ENCODE results near the gene CSTF3. TPM values are rescaled to one million over a fixed set of nuclear protein-coding genes. Genes with fewer than 3 reads are reported as not detected.

Gene CSTF3
- polyA plus RNA-seq, 6 donors from 2014 or later: 13.1 to 20.8 (median 15.4) TPM

- H3K4me1 Mint-ChIP-seq: no peaks in the 10 kb centered on the region
- no peaks in the 10 kb centered on the region for H3K27me3 Mint-ChIP-seq
- H3K36me3 Mint-ChIP-seq: peaks cover 7 to 15% of the 10 kb centered on the region in 2 donors
- no peak for DNase-seq
- no peak for ATAC-seq (ENCODE audit: low read depth in 2 of 2)
- no peak overlapping the region for H3K4me3 Mint-ChIP-seq
- H3K9me3 Mint-ChIP-seq: no peaks in the 10 kb centered on the region
- no peak overlapping the region for H3K27ac Mint-ChIP-seq
Observed at GRCh38 chr11:33109294-33109895, 51.9 kb downstream of the CSTF3 start.

GRCh38 chr11:33103836-33104235 is 57.4 kb downstream of the CSTF3 start:
- H3K36me3 Mint-ChIP-seq: peaks cover 21 to 40% of the 10 kb centered on the region in 2 donors
- H3K27ac Mint-ChIP-seq: no peak overlapping the region
- no peaks in the 10 kb centered on the region for H3K9me3 Mint-ChIP-seq
- H3K4me3 Mint-ChIP-seq: no peak overlapping the region
- ATAC-seq (ENCODE audit: low read depth in 2 of 2): no peak
- H3K27me3 Mint-ChIP-seq: no peaks in the 10 kb centered on the region
- no peak for DNase-seq
- H3K4me1 Mint-ChIP-seq: no peaks in the 10 kb centered on the region

DNA sequence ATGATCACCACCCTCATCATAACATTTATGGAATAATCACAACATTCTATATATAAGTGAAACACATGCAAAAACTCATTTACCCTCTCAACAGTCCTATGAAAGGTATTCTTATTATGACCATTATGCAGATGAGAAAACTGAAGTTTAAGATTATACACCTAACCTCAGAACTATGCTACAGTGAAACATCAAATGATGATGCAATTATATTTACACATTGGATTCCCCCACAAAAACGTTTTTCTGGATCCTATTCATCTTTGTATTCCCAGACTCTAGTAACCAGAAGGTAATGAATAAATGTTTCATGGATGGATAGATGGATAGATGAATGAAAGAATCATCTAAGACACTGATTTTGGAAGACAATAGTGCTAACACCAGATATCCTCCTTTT is 67.1 kb downstream of the CSTF3 start:
- H3K27ac Mint-ChIP-seq: no peak overlapping the region
- no peaks in the 10 kb centered on the region for H3K27me3 Mint-ChIP-seq
- no peak overlapping the region for H3K4me3 Mint-ChIP-seq
- no peaks in the 10 kb centered on the region for H3K4me1 Mint-ChIP-seq
- no peak for DNase-seq
- H3K9me3 Mint-ChIP-seq: no peaks in the 10 kb centered on the region
- H3K36me3 Mint-ChIP-seq: peaks cover 19 to 30% of the 10 kb centered on the region in 2 donors
- ATAC-seq (ENCODE audit: low read depth in 2 of 2): no peak

DNA sequence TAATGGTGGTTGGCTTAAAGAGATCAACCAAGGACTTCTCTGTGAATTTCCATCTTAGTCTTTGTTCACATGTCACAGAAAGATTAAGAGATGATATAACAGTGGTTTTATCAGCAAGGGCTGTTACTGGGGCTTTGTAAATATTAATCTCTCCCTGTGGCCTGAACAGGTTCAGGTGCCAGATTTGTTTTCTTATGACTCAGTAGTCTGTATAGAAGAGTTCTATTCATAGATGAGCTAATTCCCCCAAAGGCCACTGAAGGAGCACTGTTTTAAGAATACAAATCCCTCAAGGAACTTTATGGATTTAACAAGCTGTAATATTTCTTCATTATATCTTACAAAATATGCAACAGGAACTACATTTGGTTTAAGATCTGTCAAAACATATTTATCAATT is 71.5 kb downstream of the CSTF3 start:
- no peak for DNase-seq
- no peak for ATAC-seq (ENCODE audit: low read depth in 2 of 2)
- H3K4me1 Mint-ChIP-seq: no peaks in the 10 kb centered on the region
- peaks cover 15 to 22% of the 10 kb centered on the region in 2 donors for H3K36me3 Mint-ChIP-seq
- H3K27me3 Mint-ChIP-seq: no peaks in the 10 kb centered on the region
- H3K4me3 Mint-ChIP-seq: no peak overlapping the region
- no peak overlapping the region for H3K27ac Mint-ChIP-seq
- H3K9me3 Mint-ChIP-seq: no peaks in the 10 kb centered on the region

GRCh38 chr11:33086017-33086416 is 75.3 kb downstream of the CSTF3 start:
- Mint-ChIP-seq H3K4me1 (no peaks in the 10 kb centered on the region), H3K9me3 (no peaks in the 10 kb centered on the region), H3K36me3 (peaks cover 8 to 13% of the 10 kb centered on the region in 2 donors), H3K4me3 (peak overlapping the region in 1 of 8 donors; percentile 48), H3K27ac (peak overlapping the region in 1 of 6 donors; percentile 71), H3K27me3 (no peaks in the 10 kb centered on the region)
- ATAC-seq (ENCODE audit: low read depth in 2 of 2) (no peak), DNase-seq (no peak)

- no peak for ATAC-seq (ENCODE audit: low read depth in 2 of 2)
- H3K36me3 Mint-ChIP-seq: peaks cover 4 to 11% of the 10 kb centered on the region in 2 donors
- no peaks in the 10 kb centered on the region for H3K27me3 Mint-ChIP-seq
- H3K4me3 Mint-ChIP-seq: no peak overlapping the region
- peak overlapping the region in 3 of 6 donors; percentile 7 to 72 (median 52) for H3K27ac Mint-ChIP-seq
- no peaks in the 10 kb centered on the region for H3K4me1 Mint-ChIP-seq
- H3K9me3 Mint-ChIP-seq: no peaks in the 10 kb centered on the region
- no peak for DNase-seq
Observed at GRCh38 chr11:33083918-33084317, 77.4 kb downstream of the CSTF3 start.

GRCh38 chr11:33072465-33072864 is 88.8 kb downstream of the CSTF3 start:
- H3K9me3 Mint-ChIP-seq: peaks cover 0 to 4% (median 0%) of the 10 kb centered on the region in 7 donors
- no peak overlapping the region for H3K27ac Mint-ChIP-seq
- no peak overlapping the region for H3K4me3 Mint-ChIP-seq
- H3K36me3 Mint-ChIP-seq: peaks cover 37 to 39% of the 10 kb centered on the region in 2 donors
- no peaks in the 10 kb centered on the region for H3K27me3 Mint-ChIP-seq
- ATAC-seq (ENCODE audit: low read depth in 2 of 2): no peak
- H3K4me1 Mint-ChIP-seq: no peaks in the 10 kb centered on the region
- DNase-seq: no peak

DNA sequence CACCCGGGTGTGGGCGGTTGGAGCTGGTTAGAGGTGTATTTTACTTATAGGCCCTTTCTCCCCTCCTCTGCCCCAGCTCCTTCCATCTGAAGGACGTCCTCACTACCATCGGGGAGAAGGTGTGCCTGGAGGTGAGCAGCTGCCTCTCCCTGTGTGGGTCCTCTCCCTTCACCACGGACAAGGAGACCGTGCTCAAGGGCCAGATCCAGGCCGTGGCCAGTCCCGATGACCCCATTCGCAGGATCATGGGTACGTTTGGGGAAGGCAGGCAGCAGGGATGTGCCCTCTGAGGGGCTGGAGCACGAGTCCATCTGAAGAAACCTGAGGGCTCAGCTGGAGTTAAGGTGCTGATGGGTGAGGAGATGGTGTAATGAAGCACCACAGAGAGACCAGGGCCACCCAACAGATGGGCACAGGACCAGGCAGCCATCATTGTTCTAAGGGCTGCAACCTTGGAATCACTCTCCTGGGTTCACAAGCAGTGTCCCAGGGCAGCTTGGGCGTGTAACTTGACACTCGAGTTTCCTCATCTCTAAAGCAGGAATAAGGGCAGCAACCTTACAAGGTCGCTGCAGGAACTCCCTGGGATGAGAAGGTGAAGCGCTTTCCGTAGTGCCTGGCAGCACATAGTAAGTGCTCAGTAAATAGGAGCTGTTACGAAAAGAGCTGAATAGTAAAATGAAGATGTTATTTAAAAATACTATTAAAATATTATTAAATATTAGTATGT is 92.5 kb downstream of the CSTF3 start:
- peak overlapping the region in 1 of 6 donors; percentile 67 for H3K27ac Mint-ChIP-seq
- DNase-seq: no peak
- peaks cover 11 to 20% (median 11%) of the 10 kb centered on the region in 3 donors for H3K4me1 Mint-ChIP-seq
- no peak overlapping the region for H3K4me3 Mint-ChIP-seq
- H3K9me3 Mint-ChIP-seq: no peaks in the 10 kb centered on the region
- H3K36me3 Mint-ChIP-seq: peaks cover 21 to 22% of the 10 kb centered on the region in 2 donors
- H3K27me3 Mint-ChIP-seq: no peaks in the 10 kb centered on the region
- no peak for ATAC-seq (ENCODE audit: low read depth in 2 of 2)

GRCh38 chr11:33067294-33067693 is 94.0 kb downstream of the CSTF3 start:
- Mint-ChIP-seq H3K4me3 (no peak overlapping the region), H3K27ac (no peak overlapping the region), H3K27me3 (no peaks in the 10 kb centered on the region), H3K4me1 (peaks cover 17 to 25% (median 17%) of the 10 kb centered on the region in 3 donors), H3K9me3 (no peaks in the 10 kb centered on the region), H3K36me3 (peaks cover 10% of the 10 kb centered on the region in 2 donors)
- DNase-seq: no peak
- no peak for ATAC-seq (ENCODE audit: low read depth in 2 of 2)

DNA sequence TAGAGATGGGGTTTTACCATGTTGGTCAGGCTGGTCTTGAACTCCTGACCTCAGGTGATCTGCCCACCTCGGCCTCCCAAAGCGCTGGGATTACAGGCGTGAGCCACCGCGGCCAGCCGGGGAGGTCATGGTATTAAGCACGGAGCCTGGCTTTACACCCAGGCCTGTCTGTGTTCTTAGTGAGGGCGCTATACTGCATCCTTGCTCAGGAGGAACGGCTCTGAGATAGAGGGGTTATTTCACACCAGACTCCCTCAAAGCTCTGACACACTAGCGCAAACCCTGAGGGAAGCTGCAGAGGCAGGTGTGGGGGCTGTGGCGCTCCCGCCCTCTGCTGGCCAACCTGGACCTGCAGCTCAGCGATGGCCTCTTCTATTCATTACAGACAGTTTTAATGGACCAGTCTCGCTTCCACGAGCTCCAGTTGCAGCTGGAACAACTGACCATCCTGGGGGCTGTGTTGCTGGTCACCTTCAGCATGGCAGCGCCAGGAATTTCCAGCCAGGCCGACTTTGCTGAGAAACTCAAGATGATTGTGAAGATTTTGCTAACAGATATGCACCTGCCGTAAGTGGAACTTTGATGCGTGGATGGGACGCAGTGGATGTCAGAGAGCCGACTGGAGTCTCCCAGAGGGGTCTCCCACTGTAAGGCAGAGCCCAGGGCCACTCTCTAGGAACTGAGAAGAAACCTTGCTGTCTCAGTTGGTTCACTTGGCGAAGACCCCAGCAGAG is 95.7 kb downstream of the CSTF3 start:
- peak overlapping the region in 2 of 6 donors; percentile 28 to 65 for H3K27ac Mint-ChIP-seq
- peak; percentile 81 to 87 for ATAC-seq (ENCODE audit: low read depth in 2 of 2)
- H3K36me3 Mint-ChIP-seq: peaks cover under 1% of the 10 kb centered on the region in 2 donors
- H3K4me3 Mint-ChIP-seq: peak overlapping the region in 1 of 8 donors; percentile 51
- H3K4me1 Mint-ChIP-seq: peaks cover 17 to 25% (median 17%) of the 10 kb centered on the region in 3 donors
- peak; percentile 46 for DNase-seq
- no peaks in the 10 kb centered on the region for H3K9me3 Mint-ChIP-seq
- H3K27me3 Mint-ChIP-seq: no peaks in the 10 kb centered on the region

GRCh38 chr11:33064866-33065265 is 96.4 kb downstream of the CSTF3 start:
- no peak for ATAC-seq (ENCODE audit: low read depth in 2 of 2)
- no peak for DNase-seq
- peak overlapping the region in 2 of 6 donors; percentile 67 to 88 for H3K27ac Mint-ChIP-seq
- H3K27me3 Mint-ChIP-seq: no peaks in the 10 kb centered on the region
- H3K36me3 Mint-ChIP-seq: peaks cover 4 to 8% of the 10 kb centered on the region in 2 donors
- H3K4me1 Mint-ChIP-seq: peaks cover 17 to 25% (median 24%) of the 10 kb centered on the region in 3 donors
- no peaks in the 10 kb centered on the region for H3K9me3 Mint-ChIP-seq
- H3K4me3 Mint-ChIP-seq: peak overlapping the region in 2 of 8 donors; percentile 48 to 51

GRCh38 chr11:33064033-33064825 is 97.1 kb downstream of the CSTF3 start:
- peak overlapping the region; percentile 67 to 97 (median 88) for H3K27ac Mint-ChIP-seq
- no peaks in the 10 kb centered on the region for H3K9me3 Mint-ChIP-seq
- ATAC-seq (ENCODE audit: low read depth in 2 of 2): peak; percentile 53 to 59
- H3K36me3 Mint-ChIP-seq: peaks cover 4 to 15% of the 10 kb centered on the region in 2 donors
- no peak for DNase-seq
- no peaks in the 10 kb centered on the region for H3K27me3 Mint-ChIP-seq
- peak overlapping the region in 5 of 8 donors; percentile 32 to 69 (median 51) for H3K4me3 Mint-ChIP-seq
- H3K4me1 Mint-ChIP-seq: peaks cover 17 to 25% (median 24%) of the 10 kb centered on the region in 3 donors

DNA sequence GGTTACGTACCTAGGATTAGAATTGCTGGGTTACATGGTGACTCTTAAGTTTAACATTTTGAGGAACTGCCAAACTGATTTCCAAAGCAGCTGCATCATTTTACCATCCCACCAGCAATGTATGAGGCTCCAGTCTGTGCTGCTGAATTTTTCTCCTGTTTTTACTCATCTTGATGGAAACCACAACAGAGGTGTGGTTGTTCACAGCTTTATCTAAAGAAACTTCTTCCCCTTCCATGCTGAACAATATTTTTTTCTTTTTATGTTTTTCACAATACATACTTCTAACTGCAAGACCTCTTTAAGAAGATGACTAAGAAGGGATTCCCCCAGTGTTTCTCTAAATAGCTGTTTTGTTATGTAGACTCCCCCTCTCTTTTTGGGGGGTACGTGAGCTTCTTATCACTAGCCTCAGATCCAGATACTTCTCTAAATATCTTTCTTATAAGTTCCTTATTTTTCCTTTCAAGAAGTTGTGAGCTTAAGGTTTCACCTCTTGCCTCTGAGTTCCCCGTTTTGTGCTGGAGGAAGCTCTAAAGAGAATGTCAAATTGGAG is 97.9 kb downstream of the CSTF3 start:
- Mint-ChIP-seq H3K36me3 (peaks cover 4 to 22% of the 10 kb centered on the region in 2 donors), H3K9me3 (no peaks in the 10 kb centered on the region), H3K4me3 (no peak overlapping the region), H3K27me3 (no peaks in the 10 kb centered on the region), H3K27ac (peak overlapping the region; percentile 4 to 88 (median 12)), H3K4me1 (peaks cover 17 to 25% (median 24%) of the 10 kb centered on the region in 3 donors)
- no peak for DNase-seq
- peak; percentile 38 to 41 for ATAC-seq (ENCODE audit: low read depth in 2 of 2)
